Measurements from ENCODE around the gene PPP4R2. TPM values are rescaled to one million over a fixed set of nuclear protein-coding genes. Genes with fewer than 3 reads are reported as not detected.

PPP4R2 gene
- total and polyA plus RNA-seq, 10 of the 15 experiments (the other 5 are each of a cell fraction or from before 2014, with no cell fraction given) = 16.7 to 83.4 (median 38.9) TPM

DNA sequence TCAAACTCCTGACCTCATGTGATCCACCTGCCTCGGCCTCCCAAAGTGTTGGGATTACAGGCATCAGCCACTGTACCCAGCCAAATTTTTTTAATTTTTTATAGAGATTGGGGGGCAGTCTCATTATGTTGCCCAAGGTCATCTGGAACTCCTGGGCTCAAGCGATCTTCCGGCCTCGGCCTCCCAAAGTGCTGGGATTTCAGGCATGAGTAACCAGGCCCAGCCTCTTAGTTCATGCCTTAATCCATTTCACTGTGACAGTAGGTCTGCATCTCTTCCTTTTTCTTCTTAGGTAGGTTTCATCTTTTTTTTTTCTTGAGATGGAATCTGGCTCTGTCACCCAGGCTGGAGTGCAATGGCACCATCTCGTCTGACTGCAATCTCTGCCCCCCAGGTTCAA lies 37.3 kb upstream of the PPP4R2 start:
- Histone ChIP-seq H3K9ac (ENCODE audit: control insufficient read depth, insufficient read depth, low read length) (no peak overlapping the region), H3K27ac (ENCODE audit: control insufficient read depth, insufficient read depth) (no peak overlapping the region), H3K79me2 (ENCODE audit: control insufficient read depth, insufficient read depth, low read length) (no peaks in the 10 kb centered on the region), H2AFZ (ENCODE audit: control insufficient read depth, low read depth, low read length) (no peak overlapping the region), H3K27me3 (replicated peaks in 1 of 2; ENCODE audit: control insufficient read depth in 2 of 2, insufficient read depth in 2 of 2, low read length in 1 of 2) (no peaks in the 10 kb centered on the region), H3K4me1 (ENCODE audit: control insufficient read depth, insufficient read depth, low read length) (no peaks in the 10 kb centered on the region), H3K4me3 (no peak overlapping the region), H3K4me2 (ENCODE audit: control insufficient read depth, insufficient read depth) (no peak overlapping the region), H4K20me1 (ENCODE audit: control insufficient read depth, insufficient read depth) (no peaks in the 10 kb centered on the region), H3K9me3 (replicated peaks; ENCODE audit: control insufficient read depth, insufficient read depth, low read length) (no peaks in the 10 kb centered on the region), H3K36me3 (ENCODE audit: control insufficient read depth in 2 of 2, insufficient read depth in 2 of 2, low read length in 1 of 2) (no peaks in the 10 kb centered on the region)
- CTCF ChIA-PET = no interaction called here
- 99% methylated on average over 5 of the region's 5 CpGs for WGBS (ENCODE audit: insufficient coverage, insufficient replicate concordance, low lambda C conversion rate, missing lambda C conversion rate)
- in situ Hi-C loops (cut with MboI) (no loop called here), intact Hi-C loops (cut with micrococcal nuclease; ENCODE audit: unreplicated experiment) (no loop called here)
- FAIRE-seq (no peak), ATAC-seq (no peak), DNase-seq (ENCODE audit: low read depth, low spot score) (no peak)
- BruUV-seq (replicated peaks) = no TSS peak
- RAD21 ChIA-PET (ENCODE audit: unreplicated experiment) = no interaction called here
- TF ChIP-seq NRF1 (conservative IDR thresholded peaks at IDR 0.05; ENCODE audit: low read depth, low read length) (no peak), SREBF1 (IDR thresholded peaks at IDR 0.05; ENCODE audit: low read length) (no peak), YY1 (IDR thresholded peaks at IDR 0.05; ENCODE audit: low read depth, low read length) (no peak), SREBF2 (IDR thresholded peaks at IDR 0.05; ENCODE audit: low read length) (no peak), IKZF1 (conservative IDR thresholded peaks at IDR 0.05) (no peak), NFYB (IDR thresholded peaks at IDR 0.05; ENCODE audit: insufficient read depth, low read depth, low read length) (no peak), REST (IDR thresholded peaks at IDR 0.05; ENCODE audit: low read depth, low read length) (no peak), HDAC2 (IDR thresholded peaks at IDR 0.05) (no peak), MLLT1 (IDR thresholded peaks at IDR 0.05) (no peak), NKRF (conservative IDR thresholded peaks at IDR 0.05) (no peak), PAX5 (IDR thresholded peaks at IDR 0.05; ENCODE audit: borderline replicate concordance, low read depth, low read length) (no peak)
- TF ChIP-seq, protein P1, sequence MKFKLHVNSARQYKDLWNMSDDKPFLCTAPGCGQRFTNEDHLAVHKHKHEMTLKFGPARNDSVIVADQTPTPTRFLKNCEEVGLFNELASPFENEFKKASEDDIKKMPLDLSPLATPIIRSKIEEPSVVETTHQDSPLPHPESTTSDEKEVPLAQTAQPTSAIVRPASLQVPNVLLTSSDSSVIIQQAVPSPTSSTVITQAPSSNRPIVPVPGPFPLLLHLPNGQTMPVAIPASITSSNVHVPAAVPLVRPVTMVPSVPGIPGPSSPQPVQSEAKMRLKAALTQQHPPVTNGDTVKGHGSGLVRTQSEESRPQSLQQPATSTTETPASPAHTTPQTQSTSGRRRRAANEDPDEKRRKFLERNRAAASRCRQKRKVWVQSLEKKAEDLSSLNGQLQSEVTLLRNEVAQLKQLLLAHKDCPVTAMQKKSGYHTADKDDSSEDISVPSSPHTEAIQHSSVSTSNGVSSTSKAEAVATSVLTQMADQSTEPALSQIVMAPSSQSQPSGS (IDR thresholded peaks at IDR 0.05; ENCODE audit: low read length) = no peak
- POLR2A ChIA-PET = no interaction called here
- SMC1A ChIA-PET (ENCODE audit: uncharacterized antibody, unreplicated experiment) = no interaction called here
